Activated effector memory CD4-positive, alpha-beta T cell treated with Interleukin-2 at 50 U/mL for 16 hours (primary cell): ENCODE measurements around the gene SLC6A6.
A peak's percentile ranks its signal among the peaks of the same experiment; 100 is the strongest.

Source experiments
- DNase-seq: peaks from one replicate; pipeline ENCODE4 v3.0.0-alpha.2; 2020

The SLC6A6 gene

GRCh38 chr3:14455571-14456317, 53.3 kb downstream of the SLC6A6 start:
- DNase-seq: no peak

- no peak for DNase-seq
Measured at GRCh38 chr3:14456794-14457193, 54.4 kb downstream of the SLC6A6 start.

- DNase-seq: no peak
Measured at GRCh38 chr3:14457481-14457880, 55.1 kb downstream of the SLC6A6 start.

GRCh38 chr3:14457999-14458398, 55.6 kb downstream of the SLC6A6 start:
- DNase-seq: no peak

GRCh38 chr3:14458434-14459275, 56.2 kb downstream of the SLC6A6 start:
- DNase-seq: no peak

GRCh38 chr3:14459384-14459783, 57.0 kb downstream of the SLC6A6 start:
- DNase-seq: no peak

- no peak for DNase-seq
Measured at GRCh38 chr3:14459787-14460186, 57.4 kb downstream of the SLC6A6 start.

- no peak for DNase-seq
Measured at GRCh38 chr3:14460342-14461005, 58.1 kb downstream of the SLC6A6 start.

GRCh38 chr3:14461006-14461747, 58.8 kb downstream of the SLC6A6 start:
- no peak for DNase-seq

GRCh38 chr3:14461748-14462324, 59.4 kb downstream of the SLC6A6 start:
- peak; percentile 10 for DNase-seq

GRCh38 chr3:14462738-14463137, 60.3 kb downstream of the SLC6A6 start:
- no peak for DNase-seq

- DNase-seq: no peak
Measured at GRCh38 chr3:14463330-14464140, 61.1 kb downstream of the SLC6A6 start.

- DNase-seq: no peak
Measured at GRCh38 chr3:14464141-14464465, 61.7 kb downstream of the SLC6A6 start.

GRCh38 chr3:14464521-14464920, 62.1 kb downstream of the SLC6A6 start:
- no peak for DNase-seq

- no peak for DNase-seq
Measured at GRCh38 chr3:14465425-14465824, 63.0 kb downstream of the SLC6A6 start.

GRCh38 chr3:14466179-14466903, 63.9 kb downstream of the SLC6A6 start:
- DNase-seq: no peak

GRCh38 chr3:14467814-14468620, 65.6 kb downstream of the SLC6A6 start:
- DNase-seq: peak; percentile 14

GRCh38 chr3:14468621-14468981, 66.2 kb downstream of the SLC6A6 start:
- DNase-seq: no peak

GRCh38 chr3:14470461-14470860, 68.1 kb downstream of the SLC6A6 start:
- DNase-seq: no peak

GRCh38 chr3:14471016-14471415, 68.6 kb downstream of the SLC6A6 start:
- DNase-seq: no peak
